A204.1 (cell line): ENCODE data around the gene NAXE.
"Not testable (repeated sequence)": the region's sequence is repeated elsewhere in the genome, so short reads cannot be mapped to it uniquely, and the experiment has no call there.

Experiments
- FAIRE-seq: peaks from 2 replicates; lab custom pipeline; 2012; peaks lifted over from hg19 to GRCh38; lab: Jason Lieb, UNC

The NAXE gene

DNA sequence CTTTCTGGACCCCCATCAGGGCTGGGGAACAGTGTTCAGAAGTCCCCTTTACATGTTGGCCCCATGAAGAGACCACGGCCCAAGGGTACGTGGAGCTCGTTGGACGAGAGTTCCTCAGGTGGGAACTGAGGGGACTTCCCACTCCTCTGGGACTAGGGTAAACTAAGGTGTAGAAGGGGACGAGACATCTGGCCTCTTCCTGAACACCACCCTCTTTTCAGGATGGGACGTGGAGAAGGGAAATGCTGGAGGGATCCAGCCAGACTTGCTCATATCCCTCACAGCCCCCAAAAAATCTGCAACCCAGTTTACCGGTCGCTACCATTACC lies 2.0 kb downstream of the NAXE start:
- no peak for FAIRE-seq

GRCh38 chr1:156594190-156594589 lies 2.6 kb downstream of the NAXE start:
- FAIRE-seq: no peak

DNA sequence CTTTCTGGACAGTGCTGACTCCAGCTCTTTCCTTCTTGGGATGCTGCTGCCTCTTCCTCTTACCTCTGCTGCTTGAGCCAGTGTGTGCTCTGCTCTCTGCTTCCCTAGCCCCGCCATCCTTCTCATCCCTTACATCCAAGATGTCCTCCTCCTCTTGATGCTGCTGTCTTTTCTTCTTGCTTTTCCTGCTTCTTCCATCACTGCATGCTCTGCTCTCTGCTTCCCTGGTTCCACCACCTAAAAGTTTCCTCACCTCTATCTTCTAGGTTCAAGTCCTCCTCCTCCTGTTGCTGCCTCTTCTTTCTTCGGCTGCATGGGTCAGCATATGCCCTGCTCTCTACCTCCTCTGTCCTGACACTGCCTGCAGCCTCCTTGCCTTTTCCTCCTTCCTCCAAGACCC lies 3.4 kb downstream of the NAXE start:
- no peak for FAIRE-seq

- no peak for FAIRE-seq
Observed at GRCh38 chr1:156596426-156596825, 4.8 kb downstream of the NAXE start.

GRCh38 chr1:156598125-156598524 lies 6.5 kb downstream of the NAXE start:
- no peak for FAIRE-seq

DNA sequence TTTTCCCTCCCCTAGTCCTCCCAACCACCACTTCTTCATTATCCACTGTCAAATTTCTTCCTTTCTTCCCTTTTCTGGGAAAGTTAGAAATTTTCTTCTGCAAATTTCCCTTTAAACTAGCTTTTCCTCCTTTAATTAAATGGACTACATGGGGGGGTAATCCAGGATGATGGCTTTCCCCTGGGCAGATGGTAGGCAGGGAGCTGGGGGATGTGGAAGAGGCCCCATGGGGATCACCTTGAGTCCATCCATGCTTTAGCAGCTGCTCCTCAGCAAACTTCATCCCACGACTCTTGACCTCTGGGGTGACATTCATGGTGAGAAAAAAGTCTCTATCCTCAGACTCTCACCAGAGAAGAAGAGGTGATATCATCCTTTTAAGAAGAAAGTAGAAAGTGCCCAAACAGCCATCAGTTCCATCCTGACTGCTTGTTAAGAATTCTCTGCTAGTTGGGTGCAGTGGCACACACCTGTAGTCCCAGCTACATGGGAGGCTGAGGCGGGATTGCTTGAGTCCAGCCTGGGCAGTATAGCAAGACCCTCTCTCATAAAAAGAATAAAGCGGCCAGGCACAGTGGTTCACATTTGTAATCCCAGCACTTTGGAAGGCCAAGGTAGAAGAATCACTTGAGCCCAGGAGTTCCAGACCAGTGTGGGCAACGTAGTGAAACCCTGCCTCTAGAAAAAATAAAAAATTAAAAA lies 7.3 kb downstream of the NAXE start:
- no peak for FAIRE-seq

DNA sequence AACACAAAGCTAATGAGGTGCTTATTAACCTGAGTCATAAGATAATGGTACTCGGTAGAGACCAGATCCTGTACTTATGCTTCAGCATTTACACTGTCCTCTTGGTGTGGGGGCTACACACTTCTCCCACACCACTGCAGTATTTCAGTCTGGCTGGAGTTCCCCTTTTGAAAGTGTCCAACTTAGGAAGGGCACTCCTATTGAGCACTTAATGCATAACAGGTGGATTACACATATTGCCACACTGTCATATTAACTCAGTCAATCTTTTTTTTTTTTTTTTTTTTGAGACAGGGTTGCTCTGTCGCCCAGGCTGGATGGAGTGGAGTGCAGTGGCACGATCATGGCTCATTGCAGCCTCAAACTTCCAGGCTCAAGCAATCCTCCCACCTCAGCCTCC lies 8.2 kb downstream of the NAXE start:
- FAIRE-seq: no peak

GRCh38 chr1:156600733-156601121 lies 9.2 kb downstream of the NAXE start:
- no peak for FAIRE-seq

DNA sequence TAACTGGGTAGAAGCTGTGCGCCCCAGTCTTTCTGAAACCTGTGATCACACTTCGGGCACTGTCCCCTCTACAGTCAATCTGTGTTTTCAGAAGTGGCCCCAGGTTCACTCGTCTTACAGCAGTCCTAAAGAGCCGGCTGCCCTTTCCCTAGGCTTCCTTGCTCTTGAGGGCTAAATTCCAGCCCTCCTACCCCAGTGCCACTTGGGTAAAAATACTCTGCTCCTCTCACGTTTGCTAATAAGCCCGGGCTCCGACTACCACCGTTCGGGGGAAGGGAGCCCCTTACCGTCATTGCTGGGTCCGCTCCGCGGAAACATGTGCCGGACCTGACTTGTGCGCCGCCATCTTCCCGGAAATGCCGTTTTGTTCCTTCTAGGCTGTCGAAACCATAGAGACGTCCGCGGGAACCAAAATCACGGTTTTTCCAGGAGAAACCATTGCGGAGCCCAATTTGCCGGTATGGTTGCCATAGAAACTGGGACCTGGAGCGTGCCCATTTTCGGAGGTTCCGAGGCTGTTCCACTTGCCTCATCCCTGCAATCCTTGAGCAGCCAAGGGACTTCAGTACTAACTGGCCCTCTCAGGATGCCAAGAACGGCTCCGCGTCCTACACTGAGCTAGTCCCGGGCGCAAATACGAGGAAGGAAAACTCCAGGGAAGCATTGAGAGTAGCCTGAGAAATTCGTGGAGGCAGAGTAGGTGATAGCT lies 9.7 kb downstream of the NAXE start, which contains the start of gene GPATCH4:
TSS of gene GPATCH4 (minus strand) at position 358 of the 709 bp plus-strand sequence.
- peak; percentile 91 for FAIRE-seq

GRCh38 chr1:156601892-156602291 lies 10.3 kb downstream of the NAXE start:
- no peak for FAIRE-seq

- FAIRE-seq: no peak
Observed at GRCh38 chr1:156602557-156602993, 11.0 kb downstream of the NAXE start.

GRCh38 chr1:156607344-156607743 lies 15.8 kb downstream of the NAXE start:
- FAIRE-seq: not testable (repeated sequence)

GRCh38 chr1:156608036-156608674 lies 16.6 kb downstream of the NAXE start:
- peak; percentile 77 for FAIRE-seq

DNA sequence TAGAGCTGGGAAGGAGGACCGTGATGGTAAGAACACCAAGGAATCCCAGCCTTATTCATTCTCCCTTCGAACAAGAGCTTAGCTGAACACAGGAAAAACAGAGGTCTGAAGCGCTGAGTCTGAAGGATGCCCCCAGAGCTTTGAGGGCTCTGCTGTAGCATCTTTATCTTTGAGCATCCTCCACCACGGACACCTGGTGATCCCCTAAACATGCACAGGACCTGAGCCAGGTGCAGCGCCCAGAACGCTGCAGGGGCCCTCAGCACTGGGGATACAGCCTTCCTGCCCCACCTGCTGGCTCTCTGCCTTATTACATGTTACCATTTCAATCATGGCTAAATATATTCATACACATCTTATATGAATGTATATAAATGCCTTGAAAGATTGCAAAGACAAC lies 17.4 kb downstream of the NAXE start:
- FAIRE-seq: no peak

GRCh38 chr1:156610072-156610471 lies 18.5 kb downstream of the NAXE start:
- FAIRE-seq: not testable (repeated sequence)

- FAIRE-seq: no peak
Observed at GRCh38 chr1:156612666-156613065, 21.1 kb downstream of the NAXE start.

- FAIRE-seq: no peak
Observed at GRCh38 chr1:156615946-156616345, 24.4 kb downstream of the NAXE start.

DNA sequence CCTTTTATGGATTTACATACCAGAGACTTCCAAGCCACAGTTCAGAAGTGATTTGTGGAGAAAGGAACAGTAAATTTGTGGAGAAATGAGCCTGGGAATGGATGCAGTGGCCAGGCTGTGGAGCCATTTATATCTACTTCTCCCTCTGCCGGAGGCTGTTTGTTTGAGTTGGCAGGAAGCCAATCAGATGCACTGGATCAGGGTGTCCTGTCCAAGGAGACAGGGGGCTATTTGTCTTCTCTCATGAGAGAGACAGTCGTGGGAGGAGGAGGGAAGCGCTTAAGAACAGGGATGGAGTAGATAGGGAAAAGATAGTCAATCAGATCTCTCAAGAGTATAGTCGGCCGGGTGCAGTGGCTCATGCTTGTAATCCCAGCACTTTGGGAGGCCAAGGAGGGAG lies 24.9 kb downstream of the NAXE start:
- FAIRE-seq: no peak

DNA sequence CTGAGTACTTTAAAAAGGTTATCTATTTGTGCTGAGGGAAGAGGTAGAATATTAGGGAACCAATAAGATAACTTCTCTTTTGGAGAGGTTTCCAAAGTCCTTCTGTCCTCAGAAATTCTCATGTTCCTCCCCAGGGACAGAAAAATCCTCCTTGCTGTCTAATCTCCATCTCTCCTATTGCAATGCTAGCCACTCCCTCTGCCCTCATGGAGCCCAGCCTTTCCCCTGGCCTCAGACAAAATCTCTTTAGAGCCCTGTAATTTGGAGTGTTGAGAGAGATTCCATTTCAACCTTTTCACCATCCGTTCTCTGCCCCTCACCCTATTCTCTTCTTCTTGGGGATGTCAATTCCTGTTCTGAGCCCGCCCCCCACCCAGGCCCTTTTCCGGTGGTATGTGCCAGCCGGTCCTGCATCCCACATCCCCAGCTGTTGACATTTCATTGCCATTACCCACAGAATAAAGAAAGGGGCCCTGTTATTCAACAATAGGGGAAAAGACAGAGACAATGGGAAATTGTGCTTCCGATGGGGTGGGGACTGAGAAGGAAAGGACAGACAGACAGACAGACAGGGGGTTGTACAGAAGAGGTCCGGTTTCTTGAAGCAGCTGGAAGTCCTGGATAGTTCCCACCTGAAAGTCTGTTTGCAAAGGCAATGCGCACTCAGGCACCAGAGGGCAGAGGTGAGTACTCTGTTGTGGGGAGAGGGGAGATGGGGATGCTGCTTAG lies 27.4 kb downstream of the NAXE start, which contains the start of gene HAPLN2:
TSS of gene HAPLN2 (plus strand) at position 563 of the 729 bp plus-strand sequence. CDS start 4,076 bp downstream, outside the sequence.
- no peak for FAIRE-seq

DNA sequence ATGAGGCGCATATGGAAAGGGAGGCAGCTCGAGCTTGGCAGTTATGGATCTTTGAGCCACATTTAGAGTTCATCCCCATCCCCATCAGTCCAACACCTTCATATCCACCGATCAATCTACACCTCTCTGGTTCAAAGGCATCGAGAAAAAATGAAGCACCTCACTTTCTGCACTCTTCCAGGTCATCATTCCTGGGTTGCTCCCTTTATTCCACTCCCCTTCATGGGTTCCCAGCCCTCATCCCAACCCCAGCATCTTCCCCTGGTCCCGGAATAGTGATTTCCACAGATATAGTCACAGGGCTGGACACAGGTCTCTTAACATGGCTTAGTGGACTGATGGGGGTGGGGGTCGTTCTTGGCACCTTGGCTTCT lies 28.0 kb downstream of the NAXE start:
- FAIRE-seq: no peak

DNA sequence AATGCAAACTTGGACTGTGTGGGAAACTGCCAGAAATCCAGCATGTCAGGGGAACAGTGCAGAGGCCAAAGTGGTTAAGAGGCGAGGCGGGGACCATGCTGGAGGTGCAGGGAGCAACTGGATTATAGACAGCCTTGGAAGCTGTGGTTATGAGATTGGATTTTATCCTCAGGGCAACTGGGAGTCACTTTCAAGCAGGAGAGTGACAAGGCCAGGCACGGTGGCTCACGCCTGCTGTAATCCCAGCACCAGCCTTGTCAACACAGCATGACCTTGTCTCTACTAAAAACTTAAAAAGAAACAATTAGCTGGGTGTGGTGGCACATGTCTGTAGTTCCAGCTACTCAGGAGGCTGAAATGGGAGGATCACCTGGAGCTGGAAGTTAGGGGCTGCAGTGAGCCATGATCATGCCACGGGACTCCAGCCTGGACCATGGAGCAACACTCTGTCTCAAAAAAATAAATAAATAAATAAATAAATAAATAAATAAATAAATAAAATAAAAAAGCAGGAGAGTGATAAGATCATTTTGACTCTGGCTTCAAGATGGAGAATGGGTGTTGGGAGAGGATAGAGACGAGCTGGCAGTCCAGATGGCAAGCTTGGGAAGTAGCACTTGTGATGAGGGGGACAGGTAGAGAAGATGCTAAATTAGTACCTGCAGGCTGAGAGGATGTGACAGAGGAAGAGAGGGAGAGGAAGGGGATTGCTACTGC lies 31.2 kb downstream of the NAXE start:
- FAIRE-seq: no peak
